Hair follicular keratinocyte (primary cell): Measurements from ENCODE around the gene ARF3. TPM values are rescaled to one million over a fixed set of nuclear protein-coding genes. Genes with fewer than 3 reads are reported as not detected.

Experiments
- total RNA-seq: library from RNA; depleted of rRNA; stranded (reverse); fragments of >200 nt; gene quantifications from 2 replicates; pipeline ENCODE4 v1.2.3, GENCODE V29; 2015

The ARF3 gene
- total RNA-seq: 83.3 and 95.3 TPM in 2 replicates

DNA sequence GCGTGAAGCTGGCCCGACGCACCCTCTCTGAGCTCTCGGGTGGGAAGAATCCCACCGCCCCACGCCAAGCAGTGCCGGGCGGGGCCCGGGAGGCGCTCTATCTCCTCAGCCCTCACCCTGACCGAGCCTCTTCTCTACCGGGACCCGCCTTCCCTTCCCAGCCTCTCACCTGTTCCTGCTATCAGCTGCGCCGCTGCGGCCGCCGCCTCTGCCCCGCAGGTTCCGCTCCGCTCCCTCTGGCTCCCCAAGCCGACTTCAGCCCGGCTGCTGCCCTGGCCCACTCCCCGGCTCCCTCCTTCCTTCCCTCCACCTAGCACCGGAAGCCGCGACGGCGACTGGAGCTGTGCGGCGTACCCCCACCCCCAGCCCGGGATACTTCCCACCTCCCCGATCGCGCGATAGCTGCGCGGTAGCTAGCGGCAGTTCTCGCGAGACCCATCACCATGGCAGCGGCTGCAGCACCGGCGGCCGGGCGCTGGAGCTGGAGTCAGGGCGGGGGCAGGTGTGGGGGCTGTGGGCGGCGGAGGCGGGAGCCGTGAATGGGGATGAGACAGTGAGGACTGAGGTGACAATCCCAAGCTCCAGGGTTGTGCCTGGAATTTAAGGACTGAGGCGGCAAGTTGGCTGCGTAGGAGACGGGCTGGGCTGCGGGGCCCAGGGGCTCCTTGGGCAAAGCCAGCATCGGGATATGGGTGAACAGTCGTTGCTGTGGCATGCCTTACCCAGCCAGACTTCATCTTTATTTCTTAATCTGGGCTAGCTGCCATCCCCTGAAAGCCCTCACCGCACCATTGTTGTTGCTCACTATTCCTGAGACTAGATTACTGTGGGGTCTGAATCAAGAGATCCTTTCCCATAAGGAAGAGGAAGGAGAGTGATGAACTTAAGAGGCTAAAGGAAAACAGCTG is at the start of gene ARF3:
Gene ARF3, minus strand, starts transcription at position 347 of the 908 bp plus-strand sequence. CDS start 16,392 bp downstream, outside the sequence.

DNA sequence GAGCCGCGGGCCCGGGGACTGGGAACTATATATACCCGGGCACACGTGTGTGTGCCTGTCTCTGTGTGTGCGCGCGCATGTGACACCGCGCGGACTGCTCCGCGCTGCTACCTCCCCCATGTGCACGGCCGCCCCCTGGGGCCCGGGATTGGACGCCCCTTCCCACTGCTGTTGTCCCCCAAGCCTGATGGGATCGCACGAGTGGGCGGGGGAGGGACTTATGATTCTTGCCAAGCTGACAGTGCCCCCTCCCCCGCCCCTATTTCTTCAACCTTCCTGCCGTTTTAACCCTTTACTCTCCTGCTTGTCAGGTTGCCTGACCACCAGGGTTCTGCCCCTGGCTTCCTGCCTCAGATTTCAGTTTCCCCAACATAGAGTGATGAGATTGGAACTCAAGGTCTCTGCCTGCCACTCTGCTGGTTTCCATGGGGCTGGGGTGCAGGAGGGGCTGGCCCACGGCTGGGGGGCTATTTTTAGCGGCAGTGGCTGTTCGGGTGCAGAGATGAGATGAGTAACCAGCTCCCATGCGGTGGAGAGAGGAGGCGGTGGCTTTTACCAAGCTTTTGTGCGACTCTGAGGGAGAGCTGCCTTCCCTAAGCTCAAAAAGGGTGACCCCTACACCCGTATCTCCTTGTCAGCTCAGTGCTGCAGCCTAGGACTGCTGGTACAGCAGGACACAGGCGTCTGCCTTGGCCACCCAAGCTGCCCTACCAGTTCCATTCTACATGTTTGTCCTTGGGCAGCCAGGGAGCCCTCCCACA is 42.3 kb upstream of the ARF3 start, which contains the start of gene DDN:
Gene DDN, minus strand, starts transcription at position 5 of the 761 bp plus-strand sequence. CDS start 88 bp downstream, outside the sequence.

DNA sequence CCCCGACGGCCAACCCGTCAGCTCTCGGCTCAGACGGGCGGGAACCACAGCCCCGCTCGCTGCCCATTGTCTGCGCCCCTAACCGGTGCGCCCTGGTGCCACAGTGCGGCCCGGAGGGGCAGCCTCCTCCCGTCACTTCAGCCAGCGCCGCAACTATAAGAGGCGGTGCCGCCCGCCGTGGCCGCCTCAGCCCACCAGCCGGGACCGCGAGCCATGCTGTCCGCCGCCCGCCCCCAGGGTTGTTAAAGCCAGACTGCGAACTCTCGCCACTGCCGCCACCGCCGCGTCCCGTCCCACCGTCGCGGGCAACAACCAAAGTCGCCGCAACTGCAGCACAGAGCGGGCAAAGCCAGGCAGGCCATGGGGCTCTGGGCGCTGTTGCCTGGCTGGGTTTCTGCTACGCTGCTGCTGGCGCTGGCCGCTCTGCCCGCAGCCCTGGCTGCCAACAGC is 21.0 kb upstream of the ARF3 start, which contains the start of gene WNT1:
Gene WNT1, plus strand, starts transcription at position 32 of the 450 bp plus-strand sequence. Its CDS starts 329 bp downstream, at position 361.

DNA sequence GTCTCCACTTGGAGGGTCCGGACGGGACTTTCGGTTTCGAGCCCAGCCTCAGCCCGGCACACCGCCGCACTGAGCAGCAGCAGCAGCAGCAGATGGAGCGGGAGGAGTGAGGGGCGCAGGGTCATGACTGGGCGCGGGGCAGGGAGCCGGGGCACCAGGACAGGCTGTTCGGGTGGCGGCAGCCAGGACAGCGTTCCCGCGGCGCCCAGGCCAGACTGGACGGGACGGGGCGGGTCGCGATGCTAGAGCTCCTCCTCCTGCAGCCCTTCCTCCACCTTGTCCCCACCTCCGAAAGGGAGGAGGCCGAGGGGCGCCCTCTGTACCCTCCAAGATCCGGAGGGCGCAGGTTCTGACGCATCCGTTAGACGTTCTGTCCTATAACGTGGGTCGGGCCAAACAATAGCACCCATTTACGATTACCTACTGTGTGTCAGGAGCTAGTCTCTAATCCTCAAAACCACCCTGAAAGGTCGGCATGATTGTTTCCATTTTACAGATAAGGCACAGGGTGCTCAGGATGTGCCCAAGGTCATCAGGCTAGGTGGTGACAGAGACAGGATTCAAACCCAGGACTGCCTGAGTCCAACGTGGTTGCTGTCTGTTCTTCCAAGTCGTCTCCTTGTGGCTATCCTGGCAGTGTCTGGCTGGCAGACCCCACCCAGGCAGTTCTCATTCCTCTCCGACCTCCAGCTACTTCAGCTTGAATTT is 31.8 kb downstream of the ARF3 start, which contains the start of gene FKBP11:
Gene FKBP11, minus strand, starts transcription at position 189 of the 708 bp plus-strand sequence. Its CDS starts 64 bp downstream, at position 125.

Other genes with a start within 250 kb of the ARF3 start
- gene CCNT1, start 240.8 kb downstream of the ARF3 start, total RNA-seq: 14.0 and 20.3 TPM in 2 replicates
- 5.7 and 11.2 TPM in 2 replicates for gene ADCY6, start 168.4 kb downstream of the ARF3 start, total RNA-seq
- 10.6 and 10.9 TPM in 2 replicates for gene CACNB3, start 139.0 kb downstream of the ARF3 start, total RNA-seq
- 41.8 and 56.9 TPM in 2 replicates for gene DDX23, start 105.3 kb downstream of the ARF3 start, total RNA-seq
- 0.16 TPM in 1 of 2 replicates, not detected in the other for gene RND1, start 91.6 kb downstream of the ARF3 start, total RNA-seq
- 47.0 and 51.9 TPM in 2 replicates for gene FKBP11, start 32.0 kb downstream of the ARF3 start, total RNA-seq
- 0.08 TPM in 2 replicates for gene WNT10B, start 14.2 kb upstream of the ARF3 start, total RNA-seq
- not detected in 2 replicates for gene WNT1, start 20.8 kb upstream of the ARF3 start, total RNA-seq
- gene DDN, start 41.9 kb upstream of the ARF3 start, total RNA-seq: 0.19 and 0.23 TPM in 2 replicates
- 79.3 and 94.0 TPM in 2 replicates for gene PRKAG1, start 61.3 kb upstream of the ARF3 start, total RNA-seq
- gene KMT2D, start 103.3 kb upstream of the ARF3 start, total RNA-seq: 18.2 and 18.6 TPM in 2 replicates
- 2.1 and 3.9 TPM in 2 replicates for gene RHEBL1, start 112.5 kb upstream of the ARF3 start, total RNA-seq
- gene DHH, start 137.3 kb upstream of the ARF3 start, total RNA-seq: not detected in 2 replicates
- gene LMBR1L, start 153.4 kb upstream of the ARF3 start, total RNA-seq: 10.8 and 25.9 TPM in 2 replicates
- 1,252 and 3,423 TPM in 2 replicates for gene TUBA1B, start 173.9 kb upstream of the ARF3 start, total RNA-seq
- 80.7 and 95.5 TPM in 2 replicates for gene TUBA1A, start 231.6 kb upstream of the ARF3 start, total RNA-seq